GM12878 (cell line): ENCODE results near the gene BTG4. TPM values are rescaled to one million over a fixed set of nuclear protein-coding genes. Genes with fewer than 3 reads are reported as not detected.

Source experiments
- ATAC-seq: fragments of 200-7000 bp; cut with Tn5 transposase; 3 replicates; pipeline ENCODE4 v1.9.1; 2020; ENCODE audit warnings: mild to moderate bottlenecking, moderate library complexity
- BruUV-seq: library from RNA; stranded (reverse); fragments of 400-500 nt; replicated peaks from 2 replicates; lab custom pipeline; 2021; lab: Mats Ljungman, UMichigan
- CTCF ChIA-PET: fragments of 300-600 bp; sonication (Branson Sonifier 250); formaldehyde crosslinking; extraction: SDS; loops from one replicate; lab custom pipeline; 2021; ENCODE audit warnings: inconsistent platforms; lab: Yijun Ruan, JAX
- POLR2A ChIA-PET: fragments of 350-600 bp; formaldehyde crosslinking; extraction: SDS; loops from one replicate; lab custom pipeline; 2021; ENCODE audit warnings: inconsistent platforms; lab: Charles Lee
- RAD21 ChIA-PET: fragments of 300-600 bp; sonication (Branson Sonifier 250); formaldehyde crosslinking; loops from one replicate; lab custom pipeline; 2023; ENCODE audit warnings: antibody characterized with exemption; ENCODE audit not compliant: unreplicated experiment; lab: Charles Lee
- SMC1A ChIA-PET: fragments of 300-600 bp; sonication (Branson Sonifier 250); formaldehyde crosslinking; loops from one replicate; lab custom pipeline; 2023; ENCODE audit not compliant: unreplicated experiment, uncharacterized antibody; lab: Charles Lee
- DNase-seq: peaks from one replicate; pipeline ENCODE4 v3.0.0-alpha.2; 2011; ENCODE audit warnings: low read depth, low spot score
- FAIRE-seq: peaks from 3 replicates; lab custom pipeline; 2011; peaks lifted over from hg19 to GRCh38; lab: Jason Lieb, UNC
- H2AFZ ChIP-seq: 2 replicates; pipeline ENCODE4 v1.6.0; 2011; ENCODE audit warnings: low read depth, low read length, control low read depth; ENCODE audit not compliant: control insufficient read depth
- H3K27ac ChIP-seq: 2 replicates; pipeline ENCODE4 v1.5.1; 2011; ENCODE audit warnings: control low read depth; ENCODE audit not compliant: control insufficient read depth, insufficient read depth
- H3K27me3 ChIP-seq, 2 experiments: replicated peaks in 1 of 2; 2 replicates each; pipeline versions ENCODE4 v1.6.0 to v1.6.1; 2011; ENCODE audit warnings: low read length in 1 of 2; ENCODE audit not compliant: control insufficient read depth in 2 of 2, insufficient read depth in 2 of 2
- H3K36me3 ChIP-seq, 2 experiments: 2 replicates each; pipeline ENCODE4 v1.5.1; 2011; ENCODE audit warnings: low read length in 1 of 2; ENCODE audit not compliant: control insufficient read depth in 2 of 2, insufficient read depth in 2 of 2
- H3K4me1 ChIP-seq: 2 replicates; pipeline ENCODE4 v1.6.1; 2011; ENCODE audit warnings: mild to moderate bottlenecking, low read length, moderate library complexity, mixed read lengths; ENCODE audit not compliant: control insufficient read depth, insufficient read depth
- H3K4me2 ChIP-seq: 2 replicates; pipeline ENCODE4 v1.6.0; 2011; ENCODE audit warnings: control low read depth; ENCODE audit not compliant: control insufficient read depth, insufficient read depth
- H3K4me3 ChIP-seq: fragments of 200-600 bp; sonication (generic); 2 replicates; pipeline ENCODE4 v1.5.1; 2016
- H3K79me2 ChIP-seq: 2 replicates; pipeline ENCODE4 v1.6.0; 2011; ENCODE audit warnings: low read length; ENCODE audit not compliant: control insufficient read depth, insufficient read depth
- H3K9ac ChIP-seq: 2 replicates; pipeline ENCODE4 v1.8.0; 2011; ENCODE audit warnings: low read length, control low read depth, mixed read lengths; ENCODE audit not compliant: control insufficient read depth, insufficient read depth
- H3K9me3 ChIP-seq: replicated peaks from 3 replicates; pipeline ENCODE4 v1.5.1; 2011; ENCODE audit warnings: mild to moderate bottlenecking, low read length; ENCODE audit not compliant: control insufficient read depth, insufficient read depth
- H4K20me1 ChIP-seq: 2 replicates; pipeline ENCODE4 v1.6.0; 2011; ENCODE audit not compliant: control insufficient read depth, insufficient read depth
- IKZF2 ChIP-seq, 2 experiments: fragments of 450-650 bp; IDR thresholded peaks; 2 replicates each; pipeline ENCODE4 v1.6.1; 2017; ENCODE audit warnings: mild to moderate bottlenecking in 2 of 2, moderate library complexity in 2 of 2
- MLLT1 ChIP-seq: fragments of 450-650 bp; IDR thresholded peaks from 2 replicates; pipeline ENCODE4 v1.6.1; 2016; ENCODE audit warnings: mild to moderate bottlenecking
- NFYB ChIP-seq: IDR thresholded peaks from 2 replicates; pipeline ENCODE4 v1.6.1; 2011; ENCODE audit warnings: low read depth, mild to moderate bottlenecking, low read length, improper control_type of control experiment, moderate library complexity; ENCODE audit not compliant: insufficient read depth
- NKRF ChIP-seq: fragments of 450-650 bp; conservative IDR thresholded peaks from 2 replicates; pipeline ENCODE4 v1.6.1; 2017; ENCODE audit warnings: mild to moderate bottlenecking, moderate library complexity
- SMAD5 ChIP-seq: IDR thresholded peaks from 2 replicates; pipeline ENCODE4 v1.6.1; 2016; ENCODE audit warnings: antibody characterized with exemption, low read depth
- WGBS: methylation state at CpG from one replicate; pipeline ENCODE4 v1.1.6; 2016; ENCODE audit warnings: low lambda C conversion rate; ENCODE audit not compliant: insufficient replicate concordance, insufficient coverage; ENCODE audit errors: missing lambda C conversion rate; 5-methylcytosine and 5-hydroxymethylcytosine counted together
- in situ Hi-C: fragments of 300-500 bp; cut with MboI; formaldehyde crosslinking; loops from 9 replicates; pipeline ENCODE4 v1.14.3; 2018; ENCODE audit warnings: mixed read lengths
- intact Hi-C: fragments of 100-400 bp; cut with micrococcal nuclease; formaldehyde crosslinking; loops from one replicate; pipeline ENCODE4 v1.14.2; 2022; ENCODE audit not compliant: unreplicated experiment
- polyA plus RNA-seq, 11 experiments: library from polyadenylated mRNA; depleted of rRNA in 4 of 11; unstranded in 6 of 11; stranded (reverse) in 5 of 11; fragments of >200 nt; fragmentation: Nextera tagmentation in 4 of 11; fragmentation: Illumina TruSeq in 1 of 11; extraction: Ambion mirVana in 4 of 11; extraction: Trizol in 1 of 11; gene quantifications; 1 replicate in 1 of 11; 2 replicates in 10 of 11; pipeline versions ENCODE4 v1.2.1 to v1.2.3, GENCODE V29; 2011 to 2016; ENCODE audit warnings: inconsistent platforms in 2 of 11, missing spikeins in 2 of 11, low read depth in 1 of 11
- total RNA-seq, 4 experiments: library from RNA; depleted of rRNA in 3 of 4; stranded (reverse); fragments of >200 nt in 3 of 4; fragmentation: Illumina TruSeq in 1 of 4; extraction: Trizol in 1 of 4; gene quantifications; 2 replicates each; pipeline versions ENCODE4 v1.2.1 to v1.2.3, GENCODE V29; 2013 to 2021
- TF ChIP-seq, protein P1 (sequence below): fragments of 450-650 bp; IDR thresholded peaks from 2 replicates; pipeline ENCODE4 v1.6.1; 2017; ENCODE audit warnings: mild to moderate bottlenecking

The BTG4 gene
- total and polyA plus RNA-seq, 10 of the 15 experiments (the other 5 are each of a cell fraction or from before 2014, with no cell fraction given), result 0.14 TPM; not detected in 9

GRCh38 chr11:111527279-111527678, 15.1 kb upstream of the BTG4 start:
- intact Hi-C loops, result no loop called here
- CTCF ChIA-PET, result no interaction called here
- no peak overlapping the region for H3K9ac ChIP-seq

More at GRCh38 chr11:111527279-111527678, 15.1 kb upstream of the BTG4 start:
- DNase-seq (no peak), ATAC-seq (no peak), FAIRE-seq (no peak)
- ChIA-PET RAD21 (no interaction called here), SMC1A (no interaction called here), POLR2A (no interaction called here)
- in situ Hi-C loops, result no loop called here
- Histone ChIP-seq H4K20me1 (no peaks in the 10 kb centered on the region), H3K79me2 (no peaks in the 10 kb centered on the region), H3K36me3 (no peaks in the 10 kb centered on the region), H3K9me3 (no peaks in the 10 kb centered on the region), H3K27me3 (peaks cover 0 to 2% of the 10 kb centered on the region in 2 experiments; a peak in 2 of 4 replicates), H2AFZ (no peak overlapping the region), H3K27ac (no peak overlapping the region), H3K4me1 (no peaks in the 10 kb centered on the region), H3K4me3 (no peak overlapping the region), H3K4me2 (no peak overlapping the region)
- TF ChIP-seq NFYB (no peak), SMAD5 (no peak), MLLT1 (no peak), IKZF2 (IDR thresholded peaks at IDR 0.05) (no peak), NKRF (no peak)
- TF ChIP-seq, protein P1, sequence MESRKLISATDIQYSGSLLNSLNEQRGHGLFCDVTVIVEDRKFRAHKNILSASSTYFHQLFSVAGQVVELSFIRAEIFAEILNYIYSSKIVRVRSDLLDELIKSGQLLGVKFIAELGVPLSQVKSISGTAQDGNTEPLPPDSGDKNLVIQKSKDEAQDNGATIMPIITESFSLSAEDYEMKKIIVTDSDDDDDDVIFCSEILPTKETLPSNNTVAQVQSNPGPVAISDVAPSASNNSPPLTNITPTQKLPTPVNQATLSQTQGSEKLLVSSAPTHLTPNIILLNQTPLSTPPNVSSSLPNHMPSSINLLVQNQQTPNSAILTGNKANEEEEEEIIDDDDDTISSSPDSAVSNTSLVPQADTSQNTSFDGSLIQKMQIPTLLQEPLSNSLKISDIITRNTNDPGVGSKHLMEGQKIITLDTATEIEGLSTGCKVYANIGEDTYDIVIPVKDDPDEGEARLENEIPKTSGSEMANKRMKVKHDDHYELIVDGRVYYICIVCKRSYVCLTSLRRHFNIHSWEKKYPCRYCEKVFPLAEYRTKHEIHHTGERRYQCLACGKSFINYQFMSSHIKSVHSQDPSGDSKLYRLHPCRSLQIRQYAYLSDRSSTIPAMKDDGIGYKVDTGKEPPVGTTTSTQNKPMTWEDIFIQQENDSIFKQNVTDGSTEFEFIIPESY, result no peak
- 86% methylated on average over 1 of the region's 1 CpG for WGBS
- no TSS peak for BruUV-seq
